Stimulated activated CD8-positive, alpha-beta memory T cell treated with anti-CD3 and anti-CD28 coated beads, Interleukin-12 subunit alpha, Interleukin-12 subunit beta, amount 100 ng/mL, for 24 hours (primary cell): Measurements from ENCODE around the gene VEPH1.
"Not testable (repeated sequence)": the region's sequence is repeated elsewhere in the genome, so short reads cannot be mapped to it uniquely, and the experiment has no call there.

Source experiments
- DNase-seq: peaks from one replicate; pipeline ENCODE4 v3.0.0-alpha.2; 2020; ENCODE audit errors: extremely low read depth

VEPH1 gene

GRCh38 chr3:157350651-157351050, 152.6 kb downstream of the VEPH1 start:
- DNase-seq = not testable (repeated sequence)

DNA sequence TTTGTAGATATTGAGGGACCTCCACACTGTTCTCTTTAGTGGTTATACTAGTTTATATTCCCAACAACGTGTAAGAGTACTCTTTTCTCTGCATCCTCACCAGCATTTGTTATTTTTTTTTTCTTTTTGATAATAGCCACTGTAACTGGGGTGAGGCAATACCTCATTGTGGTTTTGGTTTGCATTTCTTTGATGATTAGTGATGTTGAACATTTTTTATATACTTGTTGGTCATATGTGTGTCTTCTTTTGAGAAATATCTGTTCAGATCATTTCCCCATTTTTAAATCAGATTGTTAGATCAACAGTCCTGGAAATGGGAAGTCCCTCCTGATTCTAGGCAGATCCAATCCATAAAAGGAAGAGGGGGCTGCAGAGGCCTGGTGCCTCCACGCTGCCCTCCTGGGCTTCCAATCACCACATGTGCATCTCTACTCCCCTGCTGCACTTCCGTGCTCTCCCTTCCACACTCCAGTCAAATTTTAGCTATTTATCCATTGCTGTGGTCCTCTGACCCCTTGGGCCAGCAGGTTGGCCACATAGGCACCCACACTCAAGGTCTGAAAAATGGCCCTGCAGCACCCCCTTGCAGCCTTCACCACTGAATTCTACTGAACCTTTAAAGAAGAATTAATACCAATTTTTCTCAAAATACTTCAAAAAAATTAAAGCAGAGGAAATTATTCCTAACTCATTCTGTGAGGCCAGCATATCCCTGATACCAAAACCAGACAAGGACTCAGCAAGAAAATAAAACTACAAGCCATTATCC, 154.7 kb downstream of the VEPH1 start:
- not testable (repeated sequence) for DNase-seq

GRCh38 chr3:157347577-157348303, 155.5 kb downstream of the VEPH1 start:
- DNase-seq = no peak

- no peak for DNase-seq
These were observed 166.8 kb downstream of the VEPH1 start for GRCh38 chr3:157336252-157337009.

DNA sequence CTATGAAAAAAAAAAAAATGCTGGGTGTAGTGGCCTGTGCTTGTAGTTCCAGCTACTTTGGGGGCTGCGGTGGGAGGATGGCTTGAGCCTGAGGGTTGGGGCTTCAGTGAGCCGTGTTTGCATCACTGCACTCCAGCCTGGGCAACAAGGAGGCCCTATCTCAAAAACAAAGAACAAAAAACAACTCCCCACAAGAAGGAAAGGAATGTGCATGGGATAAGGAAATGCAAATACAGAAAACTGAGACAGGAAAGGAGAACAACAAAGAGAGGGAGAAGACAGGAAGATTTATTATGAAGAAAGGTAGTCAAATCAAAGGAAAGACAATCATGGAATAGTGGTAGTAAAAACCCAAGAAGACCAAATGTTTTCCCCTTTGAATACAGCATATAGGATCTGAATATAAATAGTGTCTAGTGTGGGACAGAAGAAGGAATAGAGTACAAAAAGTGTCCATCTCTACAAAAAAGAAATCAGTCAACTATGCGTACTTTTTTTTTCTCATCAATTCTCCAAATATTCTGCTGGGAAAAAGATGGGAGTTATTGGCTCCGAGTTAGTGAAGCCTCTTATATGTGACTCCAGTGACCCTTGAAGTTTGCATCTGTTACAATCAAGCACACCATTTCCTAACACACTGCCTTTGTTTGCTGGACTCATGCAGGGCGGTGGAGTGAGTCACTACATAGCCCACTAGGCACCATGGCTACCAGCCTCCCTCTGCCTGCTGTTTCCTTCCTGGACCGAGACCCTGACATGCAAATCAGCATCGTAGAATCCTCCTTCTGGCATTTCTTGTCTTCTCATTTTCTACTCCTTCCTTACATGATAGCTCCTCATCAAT, 167.8 kb downstream of the VEPH1 start:
- no peak for DNase-seq

DNA sequence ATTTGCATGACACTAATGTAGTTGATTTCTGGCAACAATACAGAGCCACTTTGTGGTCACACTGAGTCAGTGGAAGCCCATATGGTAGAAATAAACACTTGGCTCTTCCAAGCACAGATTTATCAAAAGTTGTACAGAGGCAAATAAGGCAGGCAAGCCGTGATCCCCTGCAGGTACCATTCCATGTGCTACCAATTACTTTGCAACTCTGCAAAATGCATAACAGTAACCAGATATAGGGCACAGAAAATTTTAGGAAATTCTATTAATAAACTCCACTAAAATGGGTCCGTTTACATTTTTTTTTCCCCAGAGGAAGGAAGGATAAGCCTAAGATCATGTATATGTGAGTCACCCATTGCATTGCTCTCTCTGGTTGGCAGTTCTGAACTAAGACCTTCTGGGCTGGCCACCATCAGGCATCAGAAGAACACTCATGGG, 169.6 kb downstream of the VEPH1 start:
- DNase-seq = no peak

DNA sequence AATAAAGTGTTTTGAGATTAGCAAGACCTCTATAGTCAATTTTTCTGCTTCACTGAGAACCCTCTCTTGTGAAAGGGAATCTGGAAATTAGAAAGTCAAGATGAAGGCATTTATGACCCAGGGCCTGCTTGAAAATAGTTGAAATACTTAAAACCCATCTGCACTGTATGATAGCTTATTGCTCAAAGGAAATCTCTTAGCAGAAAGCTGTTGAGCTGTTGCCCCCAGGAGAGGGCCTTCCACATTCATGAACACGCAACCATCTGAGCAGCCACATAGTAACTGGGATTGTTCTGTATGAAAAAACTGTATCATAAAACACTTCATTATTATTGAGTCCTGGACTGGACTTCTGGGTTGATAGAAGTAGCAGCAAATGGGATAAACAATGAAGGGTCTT, 173.0 kb downstream of the VEPH1 start:
- DNase-seq = no peak

- DNase-seq = no peak
These were observed 173.7 kb downstream of the VEPH1 start for GRCh38 chr3:157329551-157329950.

DNA sequence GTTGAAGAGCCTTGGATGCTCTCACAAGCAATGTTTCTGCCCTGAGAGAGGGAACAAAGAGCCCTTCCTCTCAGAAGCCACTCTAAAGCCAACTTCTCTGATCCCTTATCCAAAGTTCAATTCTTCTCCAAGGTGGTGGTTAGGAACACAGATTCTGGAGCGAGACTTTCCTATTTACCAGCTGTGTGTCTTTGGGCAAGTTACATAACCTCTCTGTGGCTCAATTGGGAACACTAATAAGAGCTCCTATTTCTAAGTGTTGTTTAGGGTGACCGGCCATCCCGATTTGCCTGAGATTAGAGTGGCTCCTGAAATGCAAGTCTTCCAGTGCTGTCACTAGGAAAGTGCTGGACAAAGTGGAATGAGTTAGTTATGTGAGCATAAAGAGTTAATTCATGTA, 175.4 kb downstream of the VEPH1 start:
- no peak for DNase-seq

DNA sequence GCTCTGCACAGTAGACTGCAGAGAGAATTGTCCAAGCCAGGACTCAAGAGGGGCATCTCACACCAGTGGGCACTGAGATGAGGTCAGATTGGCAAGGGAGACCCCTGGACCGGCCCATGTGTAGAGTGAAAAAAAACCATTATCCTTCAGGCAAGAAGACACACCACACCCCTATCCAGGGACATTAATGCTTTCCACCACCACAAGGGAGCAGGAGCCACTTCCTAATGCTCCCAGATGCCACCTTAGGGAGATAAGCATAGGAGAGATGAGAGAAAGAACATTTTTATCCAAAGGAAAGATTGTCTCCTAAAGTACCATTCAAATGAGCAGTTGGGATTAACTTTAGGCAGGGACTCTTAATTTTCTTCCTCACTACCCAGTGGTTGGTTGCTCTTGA, 176.2 kb downstream of the VEPH1 start:
- no peak for DNase-seq

DNA sequence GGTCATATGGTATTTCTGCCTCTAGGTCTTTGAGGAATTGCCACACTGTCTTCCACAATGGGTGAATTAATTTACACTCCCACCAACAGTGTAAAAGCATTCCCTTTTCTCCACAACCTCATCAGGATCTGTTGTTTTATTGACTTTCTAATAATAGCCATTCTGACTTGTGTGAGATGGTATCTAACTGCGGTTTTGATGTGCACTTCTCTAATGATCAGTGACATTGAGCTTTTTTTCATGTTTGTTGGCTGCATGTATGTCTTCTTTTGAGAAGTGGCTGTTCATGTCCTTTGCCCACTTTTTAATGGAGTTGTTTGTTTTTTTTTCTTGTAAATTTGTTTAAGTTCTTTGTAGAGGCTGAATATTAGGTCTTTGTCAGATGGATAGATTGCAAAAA, 178.3 kb downstream of the VEPH1 start:
- DNase-seq = not testable (repeated sequence)

DNA sequence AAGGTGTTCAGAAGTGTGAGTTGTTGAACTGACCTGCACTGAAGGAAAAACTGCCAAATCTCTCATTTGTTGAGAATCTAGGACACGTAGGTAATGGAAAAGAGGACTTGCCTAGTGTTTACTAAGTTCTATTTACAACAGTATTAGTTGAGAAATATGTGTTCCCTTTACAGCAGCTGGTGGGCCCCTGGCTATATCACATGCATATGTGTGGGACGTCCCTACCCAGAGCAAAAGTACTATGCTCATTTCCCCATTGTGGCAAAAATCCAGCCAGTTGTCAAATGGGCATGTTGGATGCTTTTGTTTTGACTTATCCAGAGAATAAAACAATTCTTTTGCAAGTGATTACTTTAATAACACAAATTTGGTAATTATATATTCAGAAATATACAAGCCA, 179.9 kb downstream of the VEPH1 start:
- DNase-seq = no peak

DNA sequence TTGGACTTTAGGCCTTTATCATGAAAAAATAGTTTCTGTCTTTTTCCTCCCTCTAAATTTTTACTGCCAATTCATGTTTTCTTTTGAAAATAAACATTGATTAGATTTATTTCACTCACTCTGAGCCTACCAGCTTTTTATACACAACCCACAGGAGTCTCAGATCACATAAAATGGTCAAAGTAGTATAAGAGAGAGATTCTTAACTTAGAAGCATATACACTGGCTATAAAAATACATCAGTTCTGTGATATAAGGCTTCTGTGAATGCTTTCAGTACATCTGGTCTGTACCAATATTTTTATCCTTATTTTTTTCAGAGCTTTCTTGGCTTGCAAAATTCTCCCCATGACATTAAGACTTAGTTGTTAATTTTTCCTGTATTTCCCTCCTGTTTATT, 183.5 kb downstream of the VEPH1 start:
- DNase-seq = no peak

DNA sequence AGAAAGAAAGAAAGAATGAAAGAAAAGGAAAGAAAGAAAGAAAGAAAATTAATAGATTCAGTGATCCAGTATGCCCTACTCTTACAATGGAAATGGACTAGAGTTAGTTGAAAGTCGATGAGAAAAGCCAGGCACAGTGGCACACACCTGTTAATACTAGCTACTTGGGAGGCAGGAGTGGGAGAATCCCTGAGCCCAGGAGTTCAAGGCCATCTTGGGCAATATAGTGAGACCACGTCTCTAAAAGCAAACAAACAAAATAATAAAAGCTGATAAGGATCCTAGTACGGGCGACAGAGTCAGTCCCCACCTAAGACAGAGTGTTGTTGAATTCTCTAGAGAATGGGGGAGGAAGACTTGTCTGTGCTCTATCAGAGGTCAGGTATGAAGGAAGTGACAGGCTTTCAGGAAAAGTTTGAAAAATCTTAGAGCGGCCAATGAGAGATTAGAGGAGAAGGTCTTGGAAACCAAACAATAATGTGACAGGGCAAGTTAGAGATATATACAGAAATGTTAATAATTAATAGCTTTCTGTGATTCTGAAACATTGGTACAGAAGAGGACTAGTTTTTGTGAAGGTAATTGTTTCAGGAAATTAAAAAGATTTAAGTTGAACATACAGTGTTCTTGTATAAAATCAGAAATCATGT, 184.5 kb downstream of the VEPH1 start:
- no peak for DNase-seq

DNA sequence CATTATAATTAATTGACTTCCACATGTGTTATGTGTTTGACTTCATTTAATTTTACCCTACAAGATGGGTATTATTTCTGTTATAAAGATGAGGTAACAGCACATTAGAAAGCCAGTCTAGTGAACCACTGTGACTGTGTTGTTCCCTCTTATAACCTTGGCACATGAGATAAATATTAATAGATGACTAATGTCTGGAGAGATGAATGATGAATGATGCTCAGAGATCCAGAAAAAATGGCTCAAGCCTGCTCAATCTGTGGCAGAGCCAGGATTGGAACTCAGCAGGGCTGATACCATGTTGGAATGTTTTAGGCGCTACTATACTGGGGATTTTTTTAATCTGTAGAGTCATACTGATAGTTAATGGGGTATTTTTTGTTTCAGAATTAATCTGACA, 185.3 kb downstream of the VEPH1 start:
- DNase-seq = no peak

GRCh38 chr3:157313186-157313585, 190.0 kb downstream of the VEPH1 start:
- DNase-seq = no peak

GRCh38 chr3:157312376-157312745, 190.9 kb downstream of the VEPH1 start:
- DNase-seq = no peak

- DNase-seq = no peak
These were observed 191.4 kb downstream of the VEPH1 start for GRCh38 chr3:157311633-157312375.

DNA sequence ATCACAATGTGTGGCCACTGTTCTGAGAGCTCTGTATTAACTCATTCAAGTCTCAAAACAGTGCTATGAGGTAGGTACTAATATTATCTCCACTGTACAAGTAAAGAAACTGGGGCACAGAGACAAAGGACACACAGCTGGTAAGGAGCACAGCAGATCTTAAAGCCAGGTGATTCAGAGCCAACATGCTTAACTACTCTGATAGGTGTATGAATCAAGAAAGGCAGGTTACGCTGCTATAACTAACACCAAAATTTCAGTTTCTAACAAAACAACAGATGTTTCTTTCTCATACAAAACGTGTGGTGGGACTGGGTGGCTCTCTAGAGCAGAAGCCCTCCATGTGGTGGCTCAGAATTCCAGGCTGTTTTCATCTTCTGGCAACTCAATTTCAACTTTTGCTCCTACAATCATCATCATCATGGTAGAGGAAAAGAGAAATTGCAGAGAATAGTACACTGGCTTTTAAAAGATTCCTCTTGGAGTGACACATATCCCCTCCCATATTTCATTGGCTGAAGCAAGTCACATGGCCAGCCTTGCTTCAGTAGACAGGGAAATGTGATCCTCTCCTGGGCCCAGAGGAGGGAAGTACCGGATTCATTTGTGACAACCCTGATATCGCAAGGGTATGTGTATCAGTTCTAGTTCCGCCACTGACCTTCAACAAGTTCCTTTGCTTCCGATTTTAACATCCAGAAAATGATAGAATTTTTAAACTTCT, 192.7 kb downstream of the VEPH1 start:
- no peak for DNase-seq

DNA sequence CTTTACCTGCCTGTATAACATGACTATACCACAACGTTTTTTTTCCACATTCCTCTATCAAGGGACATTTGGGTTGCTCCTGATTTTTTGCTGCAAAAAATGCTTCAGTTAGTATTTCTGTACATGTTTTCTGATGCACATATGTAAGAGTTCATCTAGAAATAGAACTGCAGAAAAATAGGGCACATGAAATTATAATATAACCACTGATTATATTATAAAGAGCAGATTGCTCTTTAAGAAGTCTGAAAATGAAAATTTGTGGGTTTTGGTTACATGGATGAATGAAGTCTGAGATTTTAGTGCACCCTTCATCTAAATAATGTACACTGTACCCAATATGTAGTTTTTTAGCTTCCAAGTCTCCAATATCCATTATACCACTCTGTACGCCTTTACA, 196.7 kb downstream of the VEPH1 start:
- no peak for DNase-seq
